GM19372 (cell line): ENCODE measurements around the gene SNX21.
A peak's percentile ranks its signal among the peaks of the same experiment; 100 is the strongest.
"Not testable (repeated sequence)": the region's sequence is repeated elsewhere in the genome, so short reads cannot be mapped to it uniquely, and the experiment has no call there.

ENCODE experiments used
- ATAC-seq: cut with Tn5 transposase; IDR thresholded peaks from one replicate; pipeline ENCODE4 v1.9.1; 2021; ENCODE audit warnings: mild to moderate bottlenecking, low read depth, moderate library complexity; ENCODE audit not compliant: unreplicated experiment

SNX21 gene

GRCh38 chr20:45848421-45848820, 14.8 kb downstream of the SNX21 start:
- ATAC-seq, result no peak

GRCh38 chr20:45848969-45849582, 15.5 kb downstream of the SNX21 start:
- ATAC-seq, result no peak

GRCh38 chr20:45850238-45850637, 16.6 kb downstream of the SNX21 start:
- no peak for ATAC-seq

- ATAC-seq, result no peak
These were observed 17.3 kb downstream of the SNX21 start for GRCh38 chr20:45850926-45851325.

- ATAC-seq, result no peak
These were observed 17.9 kb downstream of the SNX21 start for GRCh38 chr20:45851501-45851900.

GRCh38 chr20:45852326-45852725, 18.7 kb downstream of the SNX21 start:
- no peak for ATAC-seq

- no peak for ATAC-seq
These were observed 19.9 kb downstream of the SNX21 start for GRCh38 chr20:45853484-45853883.

- peak; percentile 97 for ATAC-seq
These were observed 23.7 kb downstream of the SNX21 start, which contains the start of the genes ACOT8 and ZSWIM3 for GRCh38 chr20:45857114-45857881. Gene ACOT8, minus strand, starts transcription at chr20:45857392. Its CDS starts 77 bp downstream, at chr20:45857315. Gene ZSWIM3, plus strand, starts transcription at chr20:45857614. Its CDS starts 212 bp downstream, at chr20:45857826.

- ATAC-seq, result peak; percentile 16
These were observed 24.2 kb downstream of the SNX21 start for GRCh38 chr20:45857882-45858216.

GRCh38 chr20:45859916-45860315, 26.3 kb downstream of the SNX21 start:
- no peak for ATAC-seq

GRCh38 chr20:45860560-45861220, 27.1 kb downstream of the SNX21 start:
- ATAC-seq, result no peak

GRCh38 chr20:45861221-45862075, 27.8 kb downstream of the SNX21 start:
- ATAC-seq, result no peak

- ATAC-seq, result no peak
These were observed 30.2 kb downstream of the SNX21 start for GRCh38 chr20:45863543-45864470.

- no peak for ATAC-seq
These were observed 32.9 kb downstream of the SNX21 start for GRCh38 chr20:45866454-45866853.

- ATAC-seq, result no peak
These were observed 33.7 kb downstream of the SNX21 start for GRCh38 chr20:45867136-45867818.

GRCh38 chr20:45867819-45868176, 34.2 kb downstream of the SNX21 start:
- ATAC-seq, result no peak

GRCh38 chr20:45872626-45873025, 39.0 kb downstream of the SNX21 start:
- ATAC-seq, result no peak

- no peak for ATAC-seq
These were observed 40.0 kb downstream of the SNX21 start for GRCh38 chr20:45873409-45874103.

GRCh38 chr20:45874104-45874481, 40.5 kb downstream of the SNX21 start:
- ATAC-seq, result not testable (repeated sequence)
